Glomerular endothelial cell (primary cell): Measurements from ENCODE around the gene MMP2. TPM values are rescaled to one million over a fixed set of nuclear protein-coding genes. Genes with fewer than 3 reads are reported as not detected.

Experiments used
- DNase-seq: peaks from one replicate; pipeline ENCODE4 v3.0.0-alpha.2; 2011; ENCODE audit warnings: low read depth, low spot score; ENCODE audit errors: extremely low read depth
- total RNA-seq: library from RNA; depleted of rRNA; stranded (reverse); fragments of >200 nt; gene quantifications from 2 replicates; pipeline ENCODE4 v1.2.3, GENCODE V29; 2015

Gene MMP2
- total RNA-seq, result 124 and 246 TPM in 2 replicates

- no peak for DNase-seq
These were observed at the start of gene MMP2 for GRCh38 chr16:55478827-55479429. Gene MMP2, plus strand, starts transcription at chr16:55479198. Its CDS starts 282 bp downstream, at chr16:55479480.

DNA sequence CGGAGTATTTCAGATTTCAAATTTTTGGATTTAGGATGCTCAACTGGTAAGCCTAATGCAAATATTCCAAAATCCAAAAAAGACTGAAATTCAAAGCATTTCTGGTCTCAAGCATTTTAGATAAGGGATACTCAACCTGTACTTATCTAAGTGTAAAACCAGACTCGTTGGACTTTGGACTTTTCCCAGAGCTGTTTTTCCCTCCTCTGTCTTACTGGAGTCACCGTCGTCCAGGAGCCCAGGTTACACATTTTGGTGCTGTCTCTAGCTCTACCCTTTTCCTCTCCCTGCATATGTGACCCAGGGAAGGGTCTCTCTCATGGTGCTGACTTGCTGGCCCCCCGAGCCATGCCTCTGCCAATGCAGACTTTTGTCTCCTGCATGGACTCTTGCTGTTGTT is 46.0 kb upstream of the MMP2 start:
- no peak for DNase-seq

GRCh38 chr16:55433535-55433934 is 45.5 kb upstream of the MMP2 start:
- no peak for DNase-seq

GRCh38 chr16:55434000-55434399 is 45.0 kb upstream of the MMP2 start:
- no peak for DNase-seq

- no peak for DNase-seq
These were observed 43.6 kb upstream of the MMP2 start for GRCh38 chr16:55435387-55435786.

- DNase-seq, result no peak
These were observed 42.4 kb upstream of the MMP2 start for GRCh38 chr16:55436587-55436986.

DNA sequence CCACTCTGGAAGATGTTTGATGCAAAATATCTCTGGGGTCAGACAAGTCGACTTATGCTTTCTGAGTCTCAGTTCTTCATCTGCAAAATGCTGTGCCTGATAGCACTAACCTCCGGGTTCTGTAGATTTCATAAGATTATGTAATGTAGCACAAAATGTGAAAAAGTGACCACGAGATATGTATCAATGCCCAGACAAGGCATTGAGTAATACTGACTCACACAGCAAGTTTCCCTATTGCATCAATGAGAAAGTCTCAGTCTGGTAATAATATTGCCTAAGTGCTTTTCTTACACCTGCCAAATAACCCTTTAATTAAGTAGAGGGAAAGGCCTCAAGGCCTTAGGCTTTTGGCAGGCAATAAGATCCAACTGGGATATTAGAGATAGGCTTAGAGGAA is 41.4 kb upstream of the MMP2 start:
- no peak for DNase-seq

GRCh38 chr16:55438281-55438680 is 40.7 kb upstream of the MMP2 start:
- no peak for DNase-seq

DNA sequence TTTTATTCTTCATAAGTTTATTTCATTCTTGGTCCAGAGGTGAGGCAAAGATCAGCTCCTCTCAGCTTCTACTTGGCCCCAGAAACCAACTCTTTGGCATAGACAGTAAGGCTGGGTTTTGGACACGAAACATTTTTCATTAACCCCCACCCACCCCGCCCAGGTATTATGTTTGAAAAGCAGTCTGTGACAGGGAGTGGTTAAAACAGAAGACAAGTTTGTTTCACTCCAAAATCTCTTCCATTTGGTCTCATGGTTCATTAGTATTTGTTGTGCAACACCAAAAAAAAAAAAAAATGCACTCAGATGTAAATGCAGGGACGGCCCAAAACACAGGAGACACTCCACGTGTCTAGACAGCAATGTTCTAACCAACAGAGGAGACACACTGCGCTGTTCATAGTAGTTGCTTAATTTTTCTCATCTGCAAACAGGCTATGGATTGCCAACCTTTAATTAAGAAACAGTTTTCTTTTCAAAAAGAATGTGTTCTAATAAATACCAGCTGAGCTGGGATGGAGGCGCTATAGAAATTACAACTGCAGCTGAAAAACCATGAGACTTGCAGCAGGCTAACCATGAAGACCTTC is 39.8 kb upstream of the MMP2 start:
- DNase-seq, result no peak

GRCh38 chr16:55443434-55444346 is 35.3 kb upstream of the MMP2 start:
- no peak for DNase-seq

GRCh38 chr16:55444754-55445485 is 34.1 kb upstream of the MMP2 start:
- no peak for DNase-seq

DNA sequence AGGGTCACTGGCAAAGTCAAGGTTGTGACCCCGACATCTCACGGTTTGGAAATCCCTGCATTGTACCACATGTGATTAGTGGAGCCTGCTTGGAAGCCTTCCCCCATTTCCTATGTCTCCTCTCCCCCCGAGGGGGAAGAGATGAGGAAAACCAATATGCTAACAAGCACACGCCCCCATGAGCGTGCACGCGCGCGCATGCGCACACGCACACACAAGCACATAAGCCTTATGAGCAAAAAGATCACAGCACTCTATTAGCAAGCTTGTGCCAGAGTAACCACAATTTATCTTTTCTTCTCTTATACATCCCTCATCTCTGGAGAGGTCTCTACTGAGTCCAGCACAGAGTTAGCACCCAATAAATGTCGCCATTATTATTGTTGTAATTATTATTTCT is 31.8 kb upstream of the MMP2 start:
- DNase-seq, result no peak

- no peak for DNase-seq
These were observed 26.0 kb upstream of the MMP2 start for GRCh38 chr16:55452996-55453395.

GRCh38 chr16:55453909-55454308 is 25.1 kb upstream of the MMP2 start:
- no peak for DNase-seq

GRCh38 chr16:55454861-55455260 is 24.1 kb upstream of the MMP2 start:
- no peak for DNase-seq

DNA sequence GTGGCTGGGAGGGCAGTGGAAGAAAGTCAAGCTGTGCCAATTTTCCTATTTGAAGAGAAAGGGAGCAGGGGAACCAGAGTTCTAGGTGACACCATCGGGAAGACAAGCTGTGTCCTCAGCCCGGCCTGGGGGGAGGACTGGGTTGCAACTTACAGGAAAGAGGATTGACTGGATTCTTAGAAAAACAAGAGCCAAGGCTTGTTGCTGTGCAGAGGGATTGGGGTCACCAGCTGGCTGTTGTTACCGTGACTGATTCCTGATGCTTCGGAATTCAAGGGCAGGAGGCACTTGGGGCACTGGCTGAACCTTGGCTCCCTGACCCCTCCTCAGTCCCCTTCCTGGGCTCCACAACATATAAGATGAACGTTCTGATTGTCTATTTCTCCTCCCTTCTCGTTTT is 16.8 kb upstream of the MMP2 start:
- DNase-seq, result no peak

DNA sequence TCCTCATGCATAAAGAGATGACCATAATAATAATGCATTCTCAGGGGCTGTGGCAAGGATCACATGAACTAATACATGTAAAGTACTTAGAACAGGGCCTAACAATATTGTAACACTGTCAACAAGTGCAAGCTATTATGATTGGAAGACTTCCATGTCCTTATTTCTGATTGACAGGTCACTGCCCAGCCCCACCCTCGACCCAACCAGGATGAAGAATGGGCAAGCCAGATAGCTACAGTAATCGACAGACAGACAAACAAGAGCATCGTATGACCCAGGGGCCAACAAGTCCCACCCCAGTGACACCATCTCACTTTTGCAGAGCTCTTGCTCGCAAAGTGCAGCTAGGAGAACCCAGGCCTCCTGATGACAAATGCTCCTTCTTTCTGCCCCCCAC is 14.6 kb upstream of the MMP2 start:
- DNase-seq, result no peak

DNA sequence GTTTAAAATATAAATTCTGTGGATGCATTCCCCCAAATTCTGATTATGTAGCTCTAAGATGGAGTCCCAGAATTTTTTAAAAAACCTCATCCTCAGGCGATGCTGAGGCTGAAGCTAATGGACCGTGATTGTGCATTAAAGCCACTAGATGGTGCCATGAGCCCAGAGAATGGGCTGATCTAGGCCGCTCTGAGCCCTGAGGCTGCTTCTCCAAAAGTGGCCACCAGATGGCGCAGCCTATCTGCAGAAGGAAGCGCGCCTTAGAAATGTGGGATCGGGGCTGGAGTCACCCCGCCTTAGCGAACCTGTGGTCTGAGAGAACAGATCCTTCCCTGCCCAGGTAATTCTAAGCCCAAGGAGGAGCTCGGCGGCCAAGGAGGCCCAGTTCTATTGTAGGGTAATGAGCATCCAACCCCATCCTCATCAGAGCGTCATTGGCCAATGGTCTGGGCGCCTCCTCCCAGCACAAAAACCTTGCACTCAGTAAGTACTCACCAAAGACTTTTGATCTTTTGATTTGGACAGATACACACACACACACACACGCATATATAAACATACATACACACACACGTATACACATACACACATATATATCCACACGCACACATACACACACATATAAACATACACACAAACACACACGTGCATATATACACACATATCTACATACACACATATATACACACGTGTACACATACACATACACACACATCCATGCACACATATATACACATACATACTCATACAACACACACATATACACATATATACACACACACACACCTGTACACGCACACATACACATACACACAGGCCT is 13.7 kb upstream of the MMP2 start:
- DNase-seq, result peak; percentile 66

DNA sequence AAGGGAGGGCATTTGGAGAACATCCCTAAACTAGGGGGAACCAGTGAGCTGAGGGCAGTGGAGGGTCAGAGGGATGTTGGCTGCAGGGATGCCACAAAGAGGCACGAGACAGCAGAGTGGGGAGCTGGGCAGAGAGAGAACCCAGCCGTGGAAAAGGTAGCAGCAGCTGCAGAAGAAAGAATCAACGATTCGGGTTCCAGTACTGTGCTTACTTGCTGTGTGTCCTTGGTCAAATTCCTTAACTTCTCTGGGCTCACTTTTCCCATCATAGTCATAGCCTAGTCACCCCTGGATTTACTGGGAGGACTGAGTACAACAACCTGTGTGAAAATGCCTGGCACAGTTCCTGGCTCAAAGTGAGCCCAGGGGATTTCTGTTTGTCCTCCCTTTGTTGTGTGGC is 12.8 kb upstream of the MMP2 start:
- no peak for DNase-seq

- DNase-seq, result no peak
These were observed 11.1 kb upstream of the MMP2 start for GRCh38 chr16:55467898-55468297.
